HG03432 (cell line): ENCODE data around the gene KCTD2.
"Not testable (repeated sequence)": the region's sequence is repeated elsewhere in the genome, so short reads cannot be mapped to it uniquely, and the experiment has no call there.

Experiments used
- ATAC-seq: cut with Tn5 transposase; IDR thresholded peaks from one replicate; pipeline ENCODE4 v1.9.1; 2021; ENCODE audit warnings: mild to moderate bottlenecking, moderate library complexity; ENCODE audit not compliant: unreplicated experiment

Gene KCTD2

DNA sequence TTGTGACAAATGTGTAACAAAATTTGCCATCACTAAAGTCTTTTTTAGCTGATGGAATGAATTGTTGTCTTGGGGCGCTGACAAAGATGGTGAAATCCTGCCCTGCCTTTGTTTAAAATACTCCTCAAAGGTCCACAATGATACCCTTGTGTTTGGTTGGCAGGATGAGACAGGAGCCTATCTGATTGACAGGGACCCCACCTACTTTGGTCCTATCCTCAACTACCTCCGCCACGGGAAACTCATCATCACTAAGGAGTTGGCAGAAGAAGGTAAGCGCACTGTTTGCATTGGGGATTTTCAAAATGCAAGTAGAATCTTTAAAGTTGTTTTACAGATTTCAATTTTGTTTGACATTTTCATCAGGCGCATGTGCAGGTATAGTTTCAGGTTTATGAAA is 2.0 kb downstream of the KCTD2 start:
- ATAC-seq: no peak

DNA sequence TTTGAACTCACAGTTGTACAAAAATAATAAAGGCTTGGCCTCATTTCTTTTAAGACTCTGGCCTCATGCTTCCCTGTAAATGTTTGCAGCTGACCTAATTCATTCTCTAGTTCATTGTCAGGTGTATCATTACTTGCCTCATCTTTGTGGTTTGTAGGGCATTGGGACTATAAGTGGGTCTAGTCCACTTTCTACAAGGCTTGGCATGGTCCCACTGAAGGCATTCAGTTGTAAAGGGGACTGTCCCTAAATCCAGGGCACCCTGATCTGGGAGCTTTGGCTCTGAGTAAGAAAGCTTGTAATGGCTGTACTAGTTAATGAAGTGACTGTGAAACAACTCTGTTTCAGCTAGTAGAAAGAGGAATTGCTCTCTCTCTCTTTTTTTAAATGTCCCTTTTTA is 2.7 kb downstream of the KCTD2 start:
- ATAC-seq: no peak

DNA sequence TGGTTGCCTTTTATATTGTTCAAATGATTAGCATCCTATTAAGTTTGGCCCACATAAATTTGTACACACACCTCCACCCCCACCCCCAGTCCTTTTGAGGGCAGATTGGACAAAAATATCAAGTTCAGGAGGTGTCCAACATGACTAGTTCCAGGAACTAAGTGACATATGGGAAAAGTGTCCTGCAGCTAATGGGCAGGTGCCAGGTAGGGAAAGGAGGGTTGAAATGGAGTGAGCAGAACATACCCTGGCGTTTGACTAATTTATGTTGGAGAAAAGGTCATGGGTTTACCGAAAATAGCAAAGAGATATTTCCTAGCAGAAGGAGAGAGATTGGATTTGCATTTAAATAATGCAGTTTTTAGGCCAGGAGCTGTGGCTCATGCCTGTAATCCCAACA is 4.9 kb downstream of the KCTD2 start:
- ATAC-seq: no peak

DNA sequence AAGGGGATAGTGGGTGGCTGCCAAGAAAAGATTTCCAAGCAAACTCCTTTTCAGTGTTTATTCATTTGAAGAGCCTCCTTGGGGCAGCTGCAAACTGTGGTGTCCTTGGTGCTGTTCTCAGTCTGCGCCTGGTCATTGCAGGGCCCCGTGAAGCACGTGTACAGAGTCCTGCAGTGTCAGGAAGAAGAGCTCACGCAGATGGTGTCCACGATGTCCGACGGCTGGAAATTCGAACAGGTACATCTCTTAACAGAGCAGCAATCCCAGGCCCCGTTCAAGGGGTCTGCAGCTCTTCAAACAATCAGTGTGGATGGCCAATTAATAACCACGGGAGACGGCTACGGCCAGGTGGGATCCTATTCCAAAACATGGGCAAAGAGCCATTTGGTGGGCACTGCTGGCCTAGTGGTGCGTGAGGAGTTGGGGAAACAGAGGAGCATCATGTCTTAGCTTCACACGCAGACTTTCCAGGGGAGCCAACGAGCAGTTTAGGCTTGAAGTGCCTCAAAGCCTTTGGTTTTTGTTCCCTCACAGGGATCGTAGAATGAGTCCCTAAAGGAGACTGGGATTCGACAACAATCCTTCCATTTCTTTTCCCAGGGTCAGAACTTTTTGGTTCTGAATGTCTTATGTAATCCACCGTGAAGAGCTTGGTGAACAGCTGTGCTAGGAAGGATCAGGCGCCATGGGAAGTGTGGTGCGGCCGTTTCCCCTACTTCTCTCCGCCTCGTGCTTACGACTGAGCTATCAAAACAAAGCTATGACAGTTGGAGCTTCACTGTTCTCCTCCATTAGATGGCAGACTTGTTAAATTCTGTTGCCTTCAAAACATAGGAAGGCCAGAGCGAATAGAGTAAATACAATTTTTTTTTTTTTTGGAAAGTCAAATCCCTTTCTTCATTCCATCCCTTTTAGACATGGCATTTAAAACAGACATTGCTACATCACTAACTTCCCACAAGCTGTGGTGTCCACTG is 12.6 kb downstream of the KCTD2 start:
- no peak for ATAC-seq

DNA sequence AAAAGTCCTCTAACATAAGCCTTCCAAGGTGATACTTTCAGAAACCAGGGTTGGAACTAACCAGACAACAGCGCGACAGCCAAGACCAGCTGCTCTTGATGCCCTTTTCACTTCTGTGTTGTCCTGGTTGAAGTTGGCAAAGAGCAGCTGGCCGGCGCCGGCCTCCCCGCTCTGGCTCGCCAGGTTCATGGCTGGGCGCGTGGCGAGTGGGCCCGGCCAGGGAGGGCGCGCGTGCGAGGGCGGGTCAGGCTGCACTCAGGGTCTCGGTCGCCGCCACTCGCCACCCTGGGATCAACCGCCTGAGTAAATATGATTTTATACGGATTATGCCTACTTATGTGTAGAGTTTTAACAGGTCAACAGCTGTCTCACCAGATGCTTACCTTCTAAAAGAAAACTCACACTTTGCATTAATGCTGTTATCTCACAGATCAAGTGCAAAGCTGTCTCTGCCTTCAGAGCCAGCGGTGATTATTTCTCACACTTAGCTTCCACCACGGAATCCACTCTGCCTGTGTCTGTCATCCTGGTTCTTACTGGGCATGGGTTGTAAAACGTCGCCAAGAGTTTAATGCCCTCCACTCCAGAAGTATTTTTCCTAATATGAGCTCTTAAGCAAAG is 13.5 kb downstream of the KCTD2 start:
- ATAC-seq: no peak

DNA sequence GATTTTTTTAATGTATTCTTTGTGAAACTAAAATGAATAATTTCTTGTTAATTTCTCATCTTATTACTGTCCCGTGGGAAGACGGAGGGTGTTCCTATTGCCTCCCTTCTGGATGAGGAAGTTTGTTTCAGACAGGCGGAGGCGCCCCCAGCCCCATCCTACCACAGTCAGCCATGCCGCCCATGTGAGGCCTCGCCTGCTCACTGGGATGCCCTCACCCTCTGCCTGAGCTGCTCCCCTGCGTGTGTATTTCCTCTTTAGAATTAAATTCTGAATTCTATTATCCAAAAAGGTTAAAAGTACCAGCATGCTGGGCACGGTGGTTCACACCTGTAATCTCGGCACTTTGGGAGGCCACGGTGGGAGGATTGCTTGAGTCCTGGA is 14.0 kb downstream of the KCTD2 start:
- ATAC-seq: no peak

DNA sequence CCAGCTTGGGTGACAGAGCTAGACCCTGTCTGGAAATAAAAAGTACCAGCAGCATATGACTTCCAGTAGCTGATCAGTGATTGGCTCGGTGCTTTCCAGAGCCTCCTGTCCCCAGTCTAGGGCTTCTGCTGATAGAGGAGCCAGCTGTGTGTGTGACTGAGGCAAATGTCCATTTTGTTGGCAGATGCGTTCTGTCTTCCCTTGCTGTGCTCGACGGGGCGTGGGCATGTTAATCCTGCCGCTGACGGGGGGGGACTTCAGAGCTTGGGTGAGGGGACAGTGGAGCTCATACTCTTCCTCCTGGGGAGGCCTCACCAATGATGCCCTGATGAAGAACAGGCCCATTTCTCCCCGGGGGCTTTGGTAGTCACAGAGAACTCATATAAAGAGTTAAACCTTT is 14.6 kb downstream of the KCTD2 start:
- no peak for ATAC-seq

DNA sequence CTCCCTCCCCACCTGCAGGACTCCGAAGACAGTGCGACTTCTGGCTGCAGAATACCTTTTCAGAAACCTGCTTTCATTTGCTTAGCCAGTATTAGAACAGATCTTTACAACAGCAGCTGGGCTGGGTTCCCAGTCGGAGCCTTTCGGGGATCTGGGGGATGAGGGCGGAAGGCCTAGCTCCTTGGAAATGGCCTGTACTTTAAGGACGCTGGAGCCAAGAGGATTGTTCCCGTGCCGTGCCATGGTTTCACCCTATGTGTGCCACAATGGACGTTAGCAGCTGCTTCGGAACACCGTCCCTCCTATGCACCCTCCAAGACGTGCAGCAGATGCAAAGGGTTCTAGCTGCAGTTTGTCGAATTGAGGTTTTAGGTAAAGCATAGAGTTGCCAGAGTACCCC is 16.2 kb downstream of the KCTD2 start:
- no peak for ATAC-seq

DNA sequence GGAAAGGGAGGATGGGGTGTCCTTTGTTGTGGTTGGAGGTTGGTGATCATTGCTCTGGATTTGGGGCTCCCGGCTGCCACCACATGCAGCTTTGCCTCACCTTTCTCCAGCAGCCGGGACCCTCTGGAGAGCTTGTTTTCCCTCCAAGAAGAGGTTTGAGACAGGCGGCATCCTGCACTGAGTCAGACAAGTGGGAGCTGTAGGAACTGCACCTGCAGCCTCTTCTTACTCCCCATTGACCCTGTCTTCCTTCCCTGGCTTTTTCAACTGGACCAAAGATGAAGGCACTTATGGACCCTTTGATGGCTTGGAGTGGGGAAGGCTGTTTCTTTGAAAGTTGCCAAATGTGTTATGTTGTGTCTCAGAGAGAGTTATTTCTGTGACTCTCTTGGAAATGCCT is 16.6 kb downstream of the KCTD2 start:
- no peak for ATAC-seq

DNA sequence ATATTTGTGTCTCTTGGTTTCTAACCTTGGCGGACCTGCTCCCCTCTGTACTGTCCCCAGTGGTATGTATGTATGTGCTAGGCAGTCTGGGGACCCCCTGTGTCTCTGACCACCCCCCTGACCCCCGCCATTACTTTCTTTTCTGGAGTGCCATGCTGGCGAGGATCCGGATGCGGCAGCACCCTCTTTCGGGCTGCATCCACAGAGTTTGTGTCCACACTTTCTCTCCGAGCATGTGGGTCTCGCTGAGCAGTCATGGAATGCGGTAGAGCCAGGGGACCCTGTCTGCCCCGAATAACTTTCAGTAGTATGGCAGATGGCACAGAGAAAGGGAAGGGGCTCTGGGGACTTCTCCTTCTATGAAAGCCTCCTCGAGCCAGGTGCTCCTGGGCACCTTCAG is 17.0 kb downstream of the KCTD2 start:
- no peak for ATAC-seq

DNA sequence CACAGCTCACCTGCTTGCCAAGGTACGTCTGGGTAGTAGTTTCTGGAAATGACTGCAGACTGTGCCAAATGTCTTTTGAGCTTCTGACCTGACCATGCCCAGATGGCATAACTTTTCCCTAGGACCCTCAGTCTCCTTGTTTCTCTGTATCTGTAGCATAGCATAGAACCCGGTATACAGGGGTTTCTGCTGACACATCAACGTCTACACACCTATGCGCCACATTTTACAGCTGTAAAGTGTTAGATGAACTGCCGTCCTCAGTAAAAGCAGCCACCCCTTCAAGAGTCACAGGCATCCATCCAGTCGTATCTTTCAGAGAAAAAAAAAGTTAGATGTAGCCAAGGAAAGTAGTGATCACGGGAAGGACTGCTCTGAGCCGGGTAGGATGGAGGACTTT is 17.4 kb downstream of the KCTD2 start:
- ATAC-seq: no peak

DNA sequence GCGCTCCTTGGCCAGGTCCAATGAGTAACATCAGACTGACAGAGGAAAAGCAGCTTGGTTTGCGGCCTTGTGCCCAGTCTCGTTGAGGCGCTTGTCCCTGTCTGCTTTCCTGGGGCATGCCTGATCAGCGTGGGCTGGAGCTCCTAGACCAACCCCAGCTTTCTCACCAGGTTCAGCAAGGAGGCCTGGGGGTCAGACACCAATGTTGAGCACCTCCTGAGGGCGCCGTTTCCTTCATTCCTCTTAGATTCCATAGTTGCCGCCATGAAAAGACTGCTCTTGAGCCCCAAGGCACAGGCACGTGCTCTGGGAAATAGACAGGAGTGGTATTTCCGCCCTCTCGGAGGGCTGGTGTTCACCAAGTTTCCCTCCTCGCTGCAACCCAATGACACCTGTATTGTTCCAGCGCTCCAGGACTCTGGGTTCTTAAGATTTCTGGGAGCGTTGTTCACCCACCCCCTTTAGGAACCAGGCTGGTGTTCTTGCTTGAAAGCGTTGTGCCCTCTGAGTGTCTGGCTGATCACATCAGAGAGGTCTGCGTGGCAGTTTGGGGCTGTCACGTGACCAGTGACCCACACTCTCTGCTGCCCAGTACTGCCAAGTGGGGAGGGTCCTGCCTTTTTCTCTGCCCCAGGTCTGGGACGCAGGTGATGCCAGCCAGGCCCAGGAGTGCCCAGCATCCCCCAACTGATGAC is 18.0 kb downstream of the KCTD2 start:
- no peak for ATAC-seq

DNA sequence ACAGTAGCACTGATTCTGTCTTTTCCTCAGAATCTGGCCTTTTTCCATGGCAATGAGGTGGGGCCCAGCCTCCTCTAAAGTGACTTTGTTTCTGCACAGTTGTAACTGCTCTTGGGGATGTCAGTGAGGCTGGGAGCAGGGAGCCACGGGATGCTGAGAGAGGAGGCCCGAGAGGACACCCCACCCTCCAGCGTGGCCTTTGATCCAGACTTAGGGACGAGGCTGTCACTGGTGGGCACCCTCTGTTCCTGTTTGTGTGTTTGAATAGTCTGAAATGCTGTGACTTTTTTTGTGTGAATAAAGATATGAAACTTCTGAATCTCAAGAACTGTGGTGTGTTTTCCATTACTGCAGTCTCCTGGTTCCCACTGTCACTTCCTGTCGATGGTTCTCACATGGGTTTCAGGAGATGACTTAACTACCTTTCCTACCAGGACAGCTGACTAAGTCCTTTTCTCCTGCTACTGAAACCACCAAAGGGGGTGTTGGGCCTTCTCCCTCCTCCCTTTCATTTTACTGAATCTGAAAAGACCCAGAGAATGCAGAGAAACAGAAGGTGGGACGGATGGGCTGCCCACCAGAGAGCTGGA is 18.6 kb downstream of the KCTD2 start:
- ATAC-seq: no peak

DNA sequence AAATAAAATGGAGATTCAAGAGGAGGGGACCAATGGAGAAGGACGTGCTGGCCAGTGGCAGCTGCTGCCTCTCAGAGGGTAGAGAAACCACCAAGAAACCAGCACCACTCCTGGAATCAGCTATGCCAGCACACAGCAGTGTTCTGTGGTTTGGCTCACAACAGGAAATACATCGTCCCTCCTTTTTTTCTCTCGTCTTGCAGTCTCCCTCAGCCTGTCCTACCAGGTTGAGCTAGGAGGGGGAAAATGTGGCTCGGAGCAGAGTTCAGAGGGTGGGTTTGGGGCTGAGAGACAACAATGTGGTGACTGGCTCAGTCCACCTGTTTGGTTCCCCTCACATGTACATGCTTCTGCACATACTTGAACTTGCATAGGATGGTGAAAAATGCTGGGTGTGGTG is 20.8 kb downstream of the KCTD2 start:
- ATAC-seq: no peak

DNA sequence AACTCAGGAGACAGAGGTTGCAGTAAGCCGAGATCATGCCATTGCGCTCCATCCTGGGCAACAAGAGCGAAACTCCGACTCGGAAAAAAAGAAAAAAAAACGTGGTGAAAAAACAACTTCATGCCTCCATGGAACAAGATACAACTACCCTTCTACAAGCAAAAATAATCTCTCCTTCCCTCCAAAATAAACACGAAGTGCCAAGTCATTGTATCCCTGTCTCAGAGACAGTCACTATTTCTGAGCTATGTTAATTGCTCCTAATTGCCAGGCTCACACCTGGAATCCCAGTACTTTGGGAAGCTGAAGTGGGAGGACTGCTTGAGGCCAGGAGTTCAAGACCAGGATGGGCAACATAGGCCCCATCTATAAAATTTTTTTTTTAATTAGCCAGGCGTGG is 21.7 kb downstream of the KCTD2 start:
- no peak for ATAC-seq

DNA sequence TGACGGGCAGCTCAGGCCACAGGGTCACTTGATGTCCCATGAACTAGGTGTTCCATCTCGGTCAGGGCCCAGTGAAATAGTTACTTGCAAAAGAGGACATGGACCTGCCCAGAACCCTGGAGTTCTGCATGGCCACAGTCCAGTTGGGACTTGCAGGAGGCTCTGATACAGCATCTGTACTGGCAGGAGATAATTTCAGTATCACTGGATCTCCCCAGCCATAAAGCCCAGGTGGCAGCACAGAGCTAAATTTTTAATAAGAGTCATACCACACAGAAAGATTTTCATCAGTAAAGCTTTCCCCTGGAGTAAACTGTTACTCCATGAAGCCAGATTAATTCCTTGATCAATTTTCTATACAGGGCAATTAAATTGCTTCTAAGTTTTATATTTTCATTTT is 22.8 kb downstream of the KCTD2 start:
- no peak for ATAC-seq

DNA sequence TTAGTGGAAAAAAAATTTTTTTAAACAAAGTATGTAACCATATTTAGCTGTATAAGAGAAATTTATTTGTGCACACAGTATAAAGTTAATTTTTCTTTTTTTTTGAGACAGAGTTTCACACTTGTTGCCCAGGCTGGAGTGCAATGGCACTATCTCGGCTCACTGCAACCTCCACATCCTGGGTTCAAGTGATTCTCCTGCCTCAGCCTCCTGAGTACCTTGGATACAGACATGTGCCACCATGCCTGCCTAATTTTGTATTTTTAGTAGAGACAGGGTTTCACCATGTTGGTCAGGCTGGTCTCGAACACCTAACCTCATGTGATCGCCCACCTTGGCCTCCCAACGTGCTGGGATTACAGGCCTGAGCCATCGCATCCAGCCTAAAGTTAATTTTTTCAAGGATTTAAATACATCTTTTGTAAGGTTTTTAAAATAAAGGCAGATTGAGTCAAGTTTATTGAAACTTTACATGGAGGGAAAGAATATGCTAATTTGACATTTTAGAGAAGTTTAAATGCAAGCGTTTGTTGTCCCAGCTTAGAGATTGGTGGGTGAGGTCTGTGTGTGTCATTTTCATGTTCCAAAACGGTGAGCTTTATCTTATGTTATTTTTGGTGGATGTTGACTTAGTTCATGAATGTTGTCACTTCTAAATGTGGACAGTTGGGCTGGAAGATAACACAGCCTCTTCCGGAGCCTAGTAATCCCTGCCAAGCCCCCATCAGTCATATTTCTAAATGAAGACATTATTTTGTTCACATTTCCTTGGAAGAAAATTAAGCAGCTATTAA is 24.6 kb downstream of the KCTD2 start:
- not testable (repeated sequence) for ATAC-seq

DNA sequence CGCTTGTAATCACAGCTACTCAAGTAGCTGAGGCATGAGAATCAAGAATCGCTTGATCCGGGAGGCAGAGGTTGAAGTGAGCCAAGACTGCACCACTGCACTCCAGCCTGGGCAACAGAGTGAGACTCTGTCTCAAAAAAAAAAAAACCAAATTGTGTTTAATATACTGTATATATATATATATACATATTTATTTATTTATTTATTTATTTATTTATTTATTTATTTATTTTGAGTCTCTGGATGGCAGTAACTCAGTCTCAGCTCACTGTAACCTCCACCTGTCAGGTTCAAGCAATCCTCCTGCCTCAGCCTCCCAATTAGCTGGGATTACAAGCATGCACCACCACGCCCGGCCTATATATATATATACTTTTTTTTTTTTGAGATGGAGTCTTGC is 25.9 kb downstream of the KCTD2 start:
- not testable (repeated sequence) for ATAC-seq

DNA sequence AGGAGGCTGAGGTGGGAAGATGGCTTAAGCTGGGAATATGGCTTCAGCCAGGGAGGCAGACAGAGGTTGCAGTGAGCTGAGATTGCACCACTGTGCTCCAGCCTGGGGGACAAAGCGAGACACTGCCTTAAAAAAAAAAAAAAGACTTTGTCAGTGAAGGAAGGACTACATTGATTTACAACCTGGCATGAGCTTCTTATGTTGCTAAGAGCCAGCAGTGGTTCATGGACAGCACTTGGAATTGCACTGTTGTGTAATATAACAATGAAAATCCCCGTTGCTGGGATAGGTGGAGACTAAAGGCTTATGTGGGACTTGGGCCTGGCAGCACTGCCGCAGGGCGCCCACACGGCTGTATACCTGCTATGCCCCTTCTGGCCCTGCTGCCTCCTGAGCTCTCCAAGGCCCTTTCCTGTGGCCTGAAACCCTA is 26.6 kb downstream of the KCTD2 start:
- ATAC-seq: no peak

DNA sequence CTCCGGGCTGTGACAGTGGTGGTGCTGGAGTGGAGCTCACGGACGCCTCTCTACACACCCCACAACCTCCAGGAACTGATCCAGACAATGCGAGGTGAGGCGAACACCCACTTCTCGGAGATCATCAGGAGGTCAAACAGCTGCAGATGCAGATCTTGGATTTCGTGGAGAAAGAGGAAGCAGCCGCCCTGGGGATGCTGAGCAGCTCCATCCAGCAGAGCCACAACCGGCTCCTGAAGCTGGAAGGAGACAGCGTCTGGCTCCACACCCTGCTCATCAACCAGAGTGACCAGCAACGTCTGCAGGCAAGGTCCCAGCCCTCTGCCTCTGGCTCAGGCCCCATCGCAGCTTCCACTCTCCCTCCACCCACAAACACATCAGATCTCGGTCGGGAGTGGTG is 27.5 kb downstream of the KCTD2 start:
- ATAC-seq: no peak
